AG09319 (cell line): Measurements from ENCODE around the gene EDNRA.

ENCODE experiments used
- DNase-seq: peaks from one replicate; pipeline ENCODE4 v3.0.0-alpha.2; 2010; ENCODE audit warnings: low read depth; ENCODE audit errors: extremely low read depth
- CTCF ChIP-seq: IDR thresholded peaks from 2 replicates; pipeline ENCODE4 v1.5.1; 2011; ENCODE audit warnings: low read depth, mild to moderate bottlenecking, inconsistent platforms, low read length, moderate library complexity

The EDNRA gene

GRCh38 chr4:147513091-147513490, 32.2 kb downstream of the EDNRA start:
- no peak for DNase-seq
- no peak for TF ChIP-seq CTCF

- TF ChIP-seq CTCF: peak; percentile 25
- no peak for DNase-seq
Measured at GRCh38 chr4:147513952-147514351, 33.1 kb downstream of the EDNRA start.

- TF ChIP-seq CTCF: no peak
Measured at GRCh38 chr4:147515220-147515936, 34.5 kb downstream of the EDNRA start.

GRCh38 chr4:147516133-147516532, 35.2 kb downstream of the EDNRA start:
- DNase-seq: no peak
- no peak for TF ChIP-seq CTCF

More at GRCh38 chr4:147515220-147515936, 34.5 kb downstream of the EDNRA start:
- DNase-seq: no peak

- DNase-seq: no peak
Measured at GRCh38 chr4:147518086-147518485, 37.2 kb downstream of the EDNRA start.

GRCh38 chr4:147518846-147519767, 38.2 kb downstream of the EDNRA start:
- peak; percentile 96 for TF ChIP-seq CTCF
- DNase-seq: peak; percentile 46

More at GRCh38 chr4:147518086-147518485, 37.2 kb downstream of the EDNRA start:
- TF ChIP-seq CTCF: no peak

GRCh38 chr4:147524601-147525000, 43.7 kb downstream of the EDNRA start:
- TF ChIP-seq CTCF: no peak
- DNase-seq: no peak
